DMS 273 (cell line): ENCODE measurements around the gene INO80B.
A peak's percentile ranks its signal among the peaks of the same experiment; 100 is the strongest.
"Not testable (repeated sequence)": the region's sequence is repeated elsewhere in the genome, so short reads cannot be mapped to it uniquely, and the experiment has no call there.

ENCODE experiments used
- DNase-seq: peaks from one replicate; lab custom pipeline; 2025; ENCODE audit not compliant: unreplicated experiment; lab: John Stamatoyannopoulos, UW

INO80B gene

GRCh38 chr2:74447230-74447999 lies 7.5 kb upstream of the INO80B start:
- no peak for DNase-seq

GRCh38 chr2:74448771-74449170 lies 6.1 kb upstream of the INO80B start:
- DNase-seq: no peak

GRCh38 chr2:74450570-74451190 lies 4.2 kb upstream of the INO80B start:
- no peak for DNase-seq

GRCh38 chr2:74457129-74457548 lies 2.3 kb downstream of the INO80B start:
- DNase-seq: no peak

GRCh38 chr2:74457549-74458131 lies 2.8 kb downstream of the INO80B start:
- DNase-seq: peak; percentile 85

- DNase-seq: peak; percentile 100
These were observed 3.4 kb downstream of the INO80B start, which contains the start of gene WBP1 for GRCh38 chr2:74458132-74458937. WBP1 (plus strand) TSS chr2:74458438; CDS start chr2:74458603, 165 bp downstream.

- peak; percentile 48 for DNase-seq
These were observed 4.1 kb downstream of the INO80B start for GRCh38 chr2:74458938-74459363.

- not testable (repeated sequence) for DNase-seq
These were observed 4.7 kb downstream of the INO80B start for GRCh38 chr2:74459503-74460118.

GRCh38 chr2:74460187-74460586 lies 5.3 kb downstream of the INO80B start:
- DNase-seq: not testable (repeated sequence)

GRCh38 chr2:74461187-74462053 lies 6.5 kb downstream of the INO80B start:
- DNase-seq: peak; percentile 48

- DNase-seq: no peak
These were observed 7.3 kb downstream of the INO80B start for GRCh38 chr2:74462054-74462785.

GRCh38 chr2:74462786-74463105 lies 7.9 kb downstream of the INO80B start:
- no peak for DNase-seq

GRCh38 chr2:74464406-74464805 lies 9.5 kb downstream of the INO80B start:
- no peak for DNase-seq

- not testable (repeated sequence) for DNase-seq
These were observed 15.9 kb downstream of the INO80B start for GRCh38 chr2:74470742-74471141.

- no peak for DNase-seq
These were observed 16.6 kb downstream of the INO80B start for GRCh38 chr2:74471332-74472065.

GRCh38 chr2:74472086-74472944 lies 17.4 kb downstream of the INO80B start, which contains the start of gene MRPL53:
MRPL53 (minus strand) TSS chr2:74472680; CDS start chr2:74472660, 20 bp downstream.
- peak; percentile 97 for DNase-seq

- DNase-seq: no peak
These were observed 18.0 kb downstream of the INO80B start for GRCh38 chr2:74472945-74473258.

GRCh38 chr2:74474481-74474880 lies 19.6 kb downstream of the INO80B start:
- no peak for DNase-seq
